HG02759 (cell line): ENCODE data around the gene ZNF462.
"Not testable (repeated sequence)": the region's sequence is repeated elsewhere in the genome, so short reads cannot be mapped to it uniquely, and the experiment has no call there.

Experiments used
- ATAC-seq: cut with Tn5 transposase; IDR thresholded peaks from one replicate; pipeline ENCODE4 v1.9.1; 2021; ENCODE audit warnings: mild to moderate bottlenecking, moderate library complexity; ENCODE audit not compliant: unreplicated experiment

ZNF462 gene

DNA sequence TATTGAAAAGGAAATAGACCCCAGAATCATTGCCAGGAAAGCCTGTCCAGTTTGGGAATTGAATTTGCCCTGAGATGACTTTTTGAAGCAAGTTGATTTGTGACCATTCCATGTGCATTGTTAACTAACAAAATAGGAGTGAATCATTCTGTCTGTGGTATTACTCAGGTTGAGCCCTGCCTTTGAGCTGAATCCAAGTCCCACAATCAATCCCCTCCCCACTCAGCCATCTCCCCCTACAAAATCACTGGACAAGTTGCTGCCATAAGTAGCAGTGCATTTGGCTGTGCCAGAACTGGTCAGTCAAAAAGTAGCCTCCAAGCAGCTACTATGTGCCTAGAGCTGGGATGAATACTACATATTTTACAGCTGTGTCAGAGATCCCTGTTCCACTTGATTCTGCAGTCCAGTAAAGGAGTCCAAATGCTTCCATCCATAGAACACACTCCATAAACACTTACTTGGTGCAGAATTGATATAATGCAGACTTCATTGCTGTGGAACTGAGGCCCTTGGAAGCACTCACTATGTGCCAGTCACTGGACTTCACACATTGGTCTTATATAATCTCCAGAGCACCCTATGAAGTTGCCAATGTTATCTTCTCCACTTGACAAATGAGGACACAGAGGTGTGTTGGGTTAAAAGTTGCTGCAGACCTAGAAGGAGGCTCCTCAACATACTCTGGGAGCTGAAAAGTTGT is 96.1 kb downstream of the ZNF462 start:
- no peak for ATAC-seq

GRCh38 chr9:106960258-106960657 is 97.3 kb downstream of the ZNF462 start:
- ATAC-seq = no peak

- ATAC-seq = no peak
Observed at GRCh38 chr9:106961623-106962022, 98.7 kb downstream of the ZNF462 start.

DNA sequence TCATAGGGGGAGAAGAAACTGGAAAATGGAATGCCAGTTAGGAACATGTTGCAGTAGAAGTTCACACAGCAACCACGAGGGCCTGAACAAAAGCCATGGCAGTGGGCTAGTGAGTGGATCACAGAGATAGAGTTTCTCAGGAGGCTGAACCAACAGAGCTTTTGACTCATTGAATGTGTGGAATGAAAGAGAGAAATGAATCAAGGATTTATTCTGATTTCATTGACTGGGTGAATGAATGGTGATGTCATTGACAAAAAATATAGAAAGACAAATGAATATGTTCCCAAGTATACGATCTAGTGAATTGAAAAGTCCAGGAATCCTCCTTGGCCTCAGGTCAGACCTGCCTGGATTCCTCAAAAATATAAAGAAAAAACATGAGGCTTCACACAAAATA is 99.2 kb downstream of the ZNF462 start:
- ATAC-seq = no peak

DNA sequence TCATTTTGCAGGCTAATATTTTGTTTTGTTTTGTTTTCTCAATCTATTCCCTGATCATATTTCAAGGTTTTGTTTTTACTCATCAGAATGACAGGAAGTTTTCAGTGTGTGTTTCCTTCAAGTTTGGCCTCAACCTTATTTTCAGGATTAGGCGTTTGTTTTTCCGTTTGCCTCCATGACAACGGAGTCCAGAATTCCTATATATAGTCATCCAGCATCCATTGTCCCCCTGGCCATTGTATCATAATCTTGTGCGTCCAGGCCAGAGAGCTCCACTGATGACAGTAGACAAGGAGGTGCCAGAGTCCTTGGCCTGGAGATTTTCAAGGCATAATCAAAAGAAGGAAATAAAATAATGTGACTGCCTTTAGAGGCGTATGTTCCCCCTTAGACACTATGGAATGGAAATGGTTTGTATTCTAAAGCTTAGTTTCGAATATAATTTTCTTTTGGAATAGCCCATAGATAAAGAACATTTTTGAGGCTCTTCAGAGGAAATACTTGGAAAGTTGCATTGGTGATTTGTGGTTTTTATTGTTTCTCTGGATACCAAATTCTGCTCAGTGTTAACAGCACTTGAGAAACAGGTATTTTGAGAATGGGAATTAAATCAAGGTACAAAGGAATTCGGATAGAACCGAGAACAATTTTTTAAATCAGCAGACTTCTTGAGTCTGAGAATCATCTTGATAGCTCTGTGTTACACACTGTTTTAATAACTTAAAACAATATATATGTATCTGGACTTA is 99.8 kb downstream of the ZNF462 start:
- no peak for ATAC-seq

DNA sequence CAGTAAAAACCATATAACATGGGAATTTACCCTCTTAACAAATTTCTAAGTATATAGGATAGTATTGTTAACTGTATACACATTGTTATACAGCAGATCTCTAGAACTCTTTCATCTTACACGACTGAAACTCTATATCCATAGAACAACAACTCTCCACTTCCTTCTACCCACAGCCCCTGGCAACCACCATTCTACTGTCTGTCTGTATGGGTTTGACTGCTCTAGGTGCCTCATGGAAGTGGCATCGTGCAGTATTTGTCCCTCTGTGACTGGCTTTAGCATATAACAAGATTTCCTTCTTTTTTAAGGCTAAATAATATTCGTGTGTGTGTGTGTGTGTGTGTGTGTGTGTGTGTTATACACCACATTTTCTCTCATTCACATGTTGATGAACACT is 100.7 kb downstream of the ZNF462 start:
- ATAC-seq = no peak

GRCh38 chr9:106964329-106964728 is 101.4 kb downstream of the ZNF462 start:
- ATAC-seq = no peak

DNA sequence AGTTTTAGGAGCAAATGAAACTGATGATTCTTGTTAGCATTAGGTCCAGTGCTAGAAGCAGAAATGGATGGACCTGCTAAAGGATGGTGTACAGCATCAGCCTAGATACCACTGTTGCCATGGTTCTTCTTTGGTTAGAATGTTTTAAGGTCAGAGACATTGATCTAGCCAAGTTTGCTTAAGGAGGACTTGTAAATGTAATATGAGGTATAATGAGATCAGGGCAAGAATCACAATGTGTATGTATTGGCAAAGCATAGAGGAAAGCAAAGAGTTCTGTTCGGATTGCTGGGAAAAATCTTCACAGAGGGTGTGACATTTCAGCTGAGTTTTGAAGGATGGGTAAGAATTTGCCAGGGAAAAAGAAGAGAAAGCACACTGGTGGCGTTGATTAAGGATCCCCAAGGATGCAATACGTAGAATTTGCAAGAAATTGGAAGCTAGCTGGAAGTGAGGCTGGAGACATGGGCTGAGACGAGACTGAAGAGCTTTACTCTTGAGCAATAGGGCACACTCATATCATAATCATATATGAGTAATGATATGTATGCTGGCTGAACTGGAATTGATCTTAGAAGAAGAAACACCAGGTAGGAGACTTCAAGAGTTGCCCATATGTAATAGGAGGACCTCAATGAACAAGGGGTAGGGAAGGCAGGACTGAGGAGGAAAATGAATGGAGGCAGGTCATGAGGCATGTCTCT is 102.0 kb downstream of the ZNF462 start:
- no peak for ATAC-seq

DNA sequence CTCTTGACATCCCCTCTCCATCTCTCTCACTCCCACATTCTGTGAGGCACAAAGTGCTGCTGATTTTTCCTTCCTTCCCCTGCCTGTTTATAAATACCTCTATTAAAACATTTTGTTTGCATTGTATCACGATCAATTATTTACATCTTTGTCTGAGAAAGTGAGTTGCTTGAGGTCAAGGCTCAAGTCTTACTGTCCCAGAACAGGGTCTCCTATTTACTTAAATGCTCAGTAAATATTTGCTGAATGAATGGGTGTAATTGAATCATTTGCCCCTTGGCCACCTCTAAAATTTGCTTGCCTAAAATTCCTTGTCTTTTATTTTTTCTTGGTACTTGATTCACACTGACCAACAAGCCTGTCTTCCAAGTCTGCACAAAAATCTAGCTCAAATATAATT is 103.5 kb downstream of the ZNF462 start:
- ATAC-seq = no peak

GRCh38 chr9:106969696-106970095 is 106.7 kb downstream of the ZNF462 start:
- no peak for ATAC-seq

GRCh38 chr9:106970219-106970975 is 107.4 kb downstream of the ZNF462 start:
- no peak for ATAC-seq

GRCh38 chr9:106970976-106971457 is 108.1 kb downstream of the ZNF462 start:
- ATAC-seq = no peak

DNA sequence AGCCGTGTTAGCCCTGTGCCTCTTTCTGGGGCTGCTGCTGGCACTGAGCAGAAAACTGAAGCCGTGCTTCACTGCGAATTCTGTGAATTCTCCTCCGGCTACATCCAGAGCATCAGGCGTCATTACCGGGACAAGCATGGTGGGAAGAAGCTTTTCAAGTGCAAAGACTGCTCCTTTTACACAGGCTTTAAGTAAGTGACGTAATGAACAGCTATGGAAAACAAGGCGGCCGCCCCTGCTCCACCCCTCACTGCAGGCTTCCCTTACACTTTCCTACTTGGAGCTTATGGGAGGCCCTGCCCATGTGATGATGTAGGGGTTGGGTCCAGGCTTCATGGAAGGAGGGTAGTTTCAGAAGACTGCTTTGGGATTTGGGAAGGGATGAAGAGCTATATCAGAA is 109.1 kb downstream of the ZNF462 start:
- ATAC-seq = no peak

DNA sequence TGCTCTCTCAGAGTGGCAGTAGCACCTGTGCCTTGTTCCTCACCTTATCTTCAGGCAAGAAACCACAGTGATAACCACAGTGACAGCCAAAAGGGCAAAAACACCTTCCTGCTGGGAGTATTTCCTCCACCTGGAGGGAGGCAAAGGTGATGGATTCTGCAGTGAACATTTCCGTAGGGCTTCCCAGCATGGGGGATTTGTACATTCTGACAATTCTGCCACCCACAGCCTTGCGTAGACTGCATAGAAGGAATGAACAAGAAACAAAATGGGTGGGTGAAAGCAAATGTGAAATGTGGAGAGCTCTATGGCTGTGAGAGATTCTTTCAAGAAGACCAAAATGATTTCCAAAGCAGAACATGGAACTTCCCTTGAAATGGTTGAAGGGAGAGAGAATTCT is 111.4 kb downstream of the ZNF462 start:
- ATAC-seq = no peak

- ATAC-seq = no peak
Observed at GRCh38 chr9:106976772-106977171, 113.8 kb downstream of the ZNF462 start.

- no peak for ATAC-seq
Observed at GRCh38 chr9:106980551-106981101, 117.7 kb downstream of the ZNF462 start.

GRCh38 chr9:106981396-106982287 is 118.7 kb downstream of the ZNF462 start:
- ATAC-seq = peak; percentile 61

GRCh38 chr9:106982636-106983035 is 119.7 kb downstream of the ZNF462 start:
- ATAC-seq = no peak

DNA sequence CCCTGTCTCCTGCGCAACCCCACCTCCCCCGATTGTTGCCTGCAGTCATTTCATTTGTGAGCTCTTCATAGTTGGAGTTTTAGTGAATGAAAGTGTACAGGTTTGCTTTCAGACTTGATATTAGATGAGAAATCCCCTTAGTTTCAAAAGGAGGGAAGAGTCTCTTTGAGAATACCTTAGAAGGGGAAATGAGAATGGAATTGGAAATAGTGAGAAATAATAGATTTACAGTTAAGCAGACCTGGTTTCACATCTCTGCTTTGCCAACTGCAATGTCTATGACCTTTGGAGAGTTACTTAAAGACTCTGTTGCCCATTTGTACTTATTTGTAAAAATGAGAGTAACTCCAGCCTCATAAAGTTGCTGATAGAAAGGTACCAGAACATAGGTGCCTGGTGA is 120.4 kb downstream of the ZNF462 start:
- no peak for ATAC-seq

- ATAC-seq = not testable (repeated sequence)
Observed at GRCh38 chr9:106989904-106990303, 126.9 kb downstream of the ZNF462 start.
